Measurements from ENCODE around the gene LRRC25.

DNA sequence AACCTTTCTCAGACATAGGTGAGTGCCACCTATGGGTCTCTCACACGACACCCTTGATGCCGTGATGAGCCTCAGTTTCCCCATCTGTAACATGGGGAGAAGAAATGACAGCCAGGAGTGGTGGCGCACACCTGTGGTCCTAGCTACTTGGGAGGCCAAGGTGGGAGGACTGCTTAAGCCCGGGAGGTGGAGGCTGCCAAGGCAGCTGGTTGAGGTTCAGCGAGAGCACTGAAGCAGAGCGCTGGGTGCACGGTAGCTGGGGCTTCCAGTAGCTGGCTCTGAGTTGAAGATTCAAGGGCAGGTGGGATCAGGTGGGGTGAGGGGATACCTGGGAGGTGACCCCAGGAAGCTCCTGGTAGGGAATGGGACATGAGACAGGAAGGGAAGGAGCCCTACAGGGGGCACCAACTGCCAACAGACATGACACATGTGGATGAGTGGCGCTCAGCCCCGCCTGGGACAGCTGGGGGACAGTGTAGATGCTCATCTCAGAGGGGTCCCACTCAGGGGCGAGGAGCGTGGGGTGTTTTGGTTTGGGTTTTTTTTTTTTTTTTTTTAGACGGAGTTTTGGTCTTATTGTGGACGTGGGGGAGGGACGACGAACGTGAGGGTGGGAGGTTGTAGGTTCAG lies 15.3 kb upstream of the LRRC25 start:
- TF ChIP-seq CTCF (IDR thresholded peaks at IDR 0.05) (no peak), POLR2A (IDR thresholded peaks at IDR 0.05) (no peak)
